GM10266 (cell line): ENCODE results near the gene FUT7.

ENCODE experiments used
- DNase-seq: peaks from one replicate; pipeline ENCODE4 v3.0.0; 2012; ENCODE audit errors: extremely low spot score
- CTCF ChIP-seq: IDR thresholded peaks from 2 replicates; pipeline ENCODE4 v1.5.1; 2012; ENCODE audit warnings: mild to moderate bottlenecking, low read depth; ENCODE audit not compliant: control insufficient read depth, insufficient read depth; ENCODE audit errors: missing control alignments

FUT7 gene

GRCh38 chr9:136985027-136985602 lies 46.8 kb downstream of the FUT7 start:
- TF ChIP-seq CTCF, result no peak
- no peak for DNase-seq

GRCh38 chr9:136984464-136985026 lies 47.3 kb downstream of the FUT7 start:
- no peak for TF ChIP-seq CTCF
- DNase-seq, result no peak

- no peak for DNase-seq
- TF ChIP-seq CTCF, result no peak
These were observed 48.1 kb downstream of the FUT7 start for GRCh38 chr9:136983656-136984314.

- DNase-seq, result no peak
- TF ChIP-seq CTCF, result no peak
These were observed 48.7 kb downstream of the FUT7 start for GRCh38 chr9:136983167-136983566.

GRCh38 chr9:136982232-136983051 lies 49.4 kb downstream of the FUT7 start, which contains the start of gene LCNL1:
Gene LCNL1 (plus strand): TSS chr9:136982993. CDS start chr9:136983587, 594 bp downstream.
- no peak for DNase-seq
- no peak for TF ChIP-seq CTCF

- DNase-seq, result no peak
- no peak for TF ChIP-seq CTCF
These were observed 50.2 kb downstream of the FUT7 start for GRCh38 chr9:136981588-136982231.
